Measurements from ENCODE around the gene NXN.
"Not testable (repeated sequence)": the region's sequence is repeated elsewhere in the genome, so short reads cannot be mapped to it uniquely, and the experiment has no call there.

NXN gene

GRCh38 chr17:915538-916201 lies 63.9 kb downstream of the NXN start:
- DNase-seq: no peak

- no peak for DNase-seq
These were observed 65.0 kb downstream of the NXN start for GRCh38 chr17:914561-914960.

- no peak for DNase-seq
These were observed 66.4 kb downstream of the NXN start for GRCh38 chr17:913207-913606.

- DNase-seq: no peak
These were observed 69.8 kb downstream of the NXN start for GRCh38 chr17:909642-910323.

GRCh38 chr17:907725-908124 lies 71.9 kb downstream of the NXN start:
- DNase-seq: no peak

GRCh38 chr17:905708-906107 lies 73.9 kb downstream of the NXN start:
- not testable (repeated sequence) for DNase-seq

GRCh38 chr17:903691-904481 lies 75.7 kb downstream of the NXN start:
- no peak for DNase-seq

- no peak for DNase-seq
These were observed 77.1 kb downstream of the NXN start for GRCh38 chr17:902463-902862.

- DNase-seq: no peak
These were observed 77.6 kb downstream of the NXN start for GRCh38 chr17:901964-902363.

- no peak for DNase-seq
These were observed 78.2 kb downstream of the NXN start for GRCh38 chr17:901191-901950.

GRCh38 chr17:900336-900934 lies 79.1 kb downstream of the NXN start:
- DNase-seq: no peak

- DNase-seq: no peak
These were observed 81.5 kb downstream of the NXN start for GRCh38 chr17:897970-898619.

- no peak for DNase-seq
These were observed 82.5 kb downstream of the NXN start for GRCh38 chr17:896953-897661.

- DNase-seq: no peak
These were observed 83.1 kb downstream of the NXN start for GRCh38 chr17:896454-896853.

GRCh38 chr17:892958-893357 lies 86.6 kb downstream of the NXN start:
- no peak for DNase-seq

GRCh38 chr17:888998-889441 lies 90.6 kb downstream of the NXN start:
- DNase-seq: no peak

GRCh38 chr17:887551-888209 lies 91.9 kb downstream of the NXN start:
- no peak for DNase-seq

- no peak for DNase-seq
These were observed 93.5 kb downstream of the NXN start for GRCh38 chr17:885971-886571.

- DNase-seq: no peak
These were observed 96.0 kb downstream of the NXN start for GRCh38 chr17:883586-883962.

GRCh38 chr17:882827-883585 lies 96.6 kb downstream of the NXN start:
- DNase-seq: no peak

All from DMS 273 treated with DMSO at 0.1 percent for 48 hours (cell line).